NCI-H82 treated with DMSO at 0.1 percent for 48 hours (cell line): ENCODE results near the gene UBXN6.

Experiments used
- DNase-seq: peaks from one replicate; lab custom pipeline; 2025; ENCODE audit not compliant: unreplicated experiment; lab: John Stamatoyannopoulos, UW

The UBXN6 gene

GRCh38 chr19:4456843-4457653 is 546 bp downstream of the UBXN6 start:
- peak; percentile 17 for DNase-seq

DNA sequence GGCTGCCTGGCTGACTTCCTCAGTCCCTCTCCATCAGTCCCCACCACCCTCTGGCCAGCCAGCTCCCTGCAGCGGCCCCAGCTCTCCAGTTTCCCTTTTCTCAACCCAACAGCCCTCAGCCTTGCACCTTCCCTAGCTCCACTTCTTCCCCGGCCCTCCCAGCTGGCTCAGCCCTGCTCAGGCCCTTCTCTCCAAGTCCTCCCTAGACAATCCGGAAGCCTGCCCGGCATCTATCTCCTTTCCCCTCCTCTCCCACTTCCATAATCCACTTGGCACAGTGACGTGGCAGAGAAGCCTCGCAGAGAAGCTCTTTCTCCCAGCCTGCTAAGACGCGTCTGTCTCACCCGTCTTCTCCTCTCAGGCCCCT is 1.1 kb downstream of the UBXN6 start:
- peak; percentile 87 for DNase-seq

GRCh38 chr19:4455719-4456475 is 1.7 kb downstream of the UBXN6 start:
- no peak for DNase-seq

DNA sequence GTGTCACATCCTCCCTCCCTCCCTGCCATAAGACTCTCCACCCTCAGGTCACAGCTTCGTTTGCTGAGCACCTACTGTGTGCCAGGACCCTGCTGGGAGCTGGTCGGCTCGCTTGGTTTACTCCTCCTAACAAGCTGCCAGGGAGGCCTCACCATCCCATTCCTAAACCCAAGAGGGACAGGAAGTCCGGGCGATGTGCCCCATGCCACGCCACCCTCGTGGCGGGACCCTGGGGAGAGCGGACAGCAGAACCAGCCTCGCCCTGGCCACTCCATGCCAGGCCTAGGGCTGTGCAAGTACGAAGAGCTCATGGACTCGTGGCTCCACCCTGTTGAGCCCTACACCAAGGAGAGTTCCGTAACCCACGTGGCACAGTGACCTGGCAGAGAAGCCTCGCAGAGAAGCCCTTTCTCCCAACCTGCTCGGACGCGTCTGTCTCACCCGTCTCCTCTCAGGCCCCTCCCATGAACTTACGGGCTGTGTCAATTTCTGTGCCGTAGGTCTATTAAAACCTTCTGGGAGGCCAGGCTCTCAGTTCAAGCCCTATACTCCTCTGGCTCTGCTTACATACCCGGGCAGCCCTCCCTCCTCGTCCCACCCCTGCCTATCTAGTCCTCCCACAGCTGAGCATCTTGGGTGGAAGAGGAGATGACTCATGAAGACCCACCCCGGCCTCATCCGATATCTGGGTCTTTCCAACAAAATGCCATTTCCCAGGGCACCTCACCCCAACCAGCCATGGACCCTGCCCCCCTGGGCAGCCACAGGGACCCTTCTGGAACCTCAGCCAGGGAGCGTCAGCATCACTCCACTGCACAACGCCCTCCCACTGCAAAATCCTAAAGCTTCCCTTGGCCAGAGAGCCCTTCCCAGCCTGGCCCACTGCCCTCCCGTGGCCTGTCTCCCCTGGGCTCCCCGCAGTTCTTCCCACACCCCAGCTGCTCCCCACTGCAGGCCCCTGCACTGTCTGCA is 2.6 kb downstream of the UBXN6 start:
- no peak for DNase-seq

- DNase-seq = no peak
Measured at GRCh38 chr19:4453232-4454179, 4.1 kb downstream of the UBXN6 start.

- no peak for DNase-seq
Measured at GRCh38 chr19:4452230-4452990, 5.2 kb downstream of the UBXN6 start.

- no peak for DNase-seq
Measured at GRCh38 chr19:4449639-4450028, 8.0 kb downstream of the UBXN6 start.

GRCh38 chr19:4449022-4449638 is 8.5 kb downstream of the UBXN6 start:
- DNase-seq = no peak

DNA sequence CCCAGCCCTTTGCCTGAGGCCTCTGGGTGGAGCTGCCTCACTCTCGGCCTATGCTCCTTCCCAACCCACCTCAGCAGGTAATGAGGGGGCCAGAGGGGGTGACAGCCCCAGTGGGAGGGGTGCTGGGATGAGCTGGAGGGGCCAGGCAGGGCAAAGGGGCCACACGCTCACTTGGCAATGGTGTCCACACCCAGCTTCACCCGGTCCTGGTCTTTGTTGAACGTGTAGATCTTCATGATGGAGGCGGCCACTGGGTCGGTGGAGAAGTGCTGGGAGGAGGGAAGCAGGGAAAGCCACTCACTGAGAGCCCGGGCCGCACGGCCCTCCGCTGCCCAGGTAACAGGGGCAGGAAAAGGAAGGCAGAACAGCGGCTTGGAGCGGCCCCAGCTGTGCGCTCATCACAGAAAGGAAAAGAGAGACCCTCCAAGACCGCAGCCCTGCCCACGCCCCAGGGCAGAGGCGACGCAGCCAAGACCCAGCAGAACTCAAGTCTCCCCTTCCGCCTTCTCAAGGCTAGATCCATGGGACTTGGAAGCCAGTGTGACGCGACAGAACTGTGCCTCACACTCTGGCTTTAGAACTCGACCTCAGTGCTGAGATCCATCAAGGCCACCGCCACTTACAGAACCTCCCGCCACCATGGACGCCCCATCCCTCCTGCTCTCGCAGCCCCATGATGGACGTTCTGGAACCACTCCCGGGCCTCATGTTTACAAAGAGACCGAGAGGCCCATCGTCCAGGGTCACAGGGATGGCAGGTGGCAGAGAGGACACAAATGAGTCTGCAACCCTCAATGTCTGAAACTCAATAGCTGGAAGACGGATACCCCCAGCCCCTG is 9.2 kb downstream of the UBXN6 start:
- no peak for DNase-seq

GRCh38 chr19:4447327-4448146 is 10.1 kb downstream of the UBXN6 start:
- no peak for DNase-seq

- DNase-seq = no peak
Measured at GRCh38 chr19:4446704-4447200, 10.8 kb downstream of the UBXN6 start.

DNA sequence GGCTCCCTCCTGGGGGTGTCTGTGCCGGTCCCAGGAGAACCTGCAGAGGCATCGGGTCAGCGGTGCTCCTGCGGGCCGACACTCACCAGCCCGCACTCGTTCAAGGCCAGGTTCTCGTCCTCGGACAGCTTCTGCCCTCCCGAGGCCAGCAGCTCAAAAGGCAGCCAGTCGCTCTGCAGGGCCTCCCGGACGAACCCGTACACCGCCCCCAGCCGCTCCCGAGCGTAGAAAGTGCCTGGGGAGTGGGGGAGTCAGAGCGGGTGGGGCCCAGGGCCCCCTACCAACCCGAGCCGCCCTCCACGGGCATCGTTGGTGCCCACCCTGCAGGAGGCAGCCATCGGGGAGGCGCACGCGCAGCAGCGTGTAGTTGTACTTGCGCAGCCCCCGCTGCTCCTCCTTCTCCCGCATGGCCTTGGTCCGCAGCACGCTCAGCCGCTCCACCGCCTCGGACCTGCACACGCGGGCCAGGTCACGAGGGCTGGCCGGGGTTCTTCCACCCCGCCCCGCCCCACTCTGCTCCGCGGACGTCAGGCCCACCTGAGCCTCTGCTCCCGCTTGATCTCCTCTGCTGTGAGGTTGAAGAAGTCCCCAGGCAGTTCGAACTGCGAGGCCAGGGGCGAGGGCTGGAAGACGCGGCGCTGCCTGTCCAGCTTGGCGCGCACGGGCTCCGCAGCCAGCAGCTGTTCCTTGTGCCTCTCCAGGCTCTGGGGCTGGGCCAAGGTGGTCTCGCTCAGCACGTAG is 11.5 kb downstream of the UBXN6 start:
- DNase-seq = no peak

DNA sequence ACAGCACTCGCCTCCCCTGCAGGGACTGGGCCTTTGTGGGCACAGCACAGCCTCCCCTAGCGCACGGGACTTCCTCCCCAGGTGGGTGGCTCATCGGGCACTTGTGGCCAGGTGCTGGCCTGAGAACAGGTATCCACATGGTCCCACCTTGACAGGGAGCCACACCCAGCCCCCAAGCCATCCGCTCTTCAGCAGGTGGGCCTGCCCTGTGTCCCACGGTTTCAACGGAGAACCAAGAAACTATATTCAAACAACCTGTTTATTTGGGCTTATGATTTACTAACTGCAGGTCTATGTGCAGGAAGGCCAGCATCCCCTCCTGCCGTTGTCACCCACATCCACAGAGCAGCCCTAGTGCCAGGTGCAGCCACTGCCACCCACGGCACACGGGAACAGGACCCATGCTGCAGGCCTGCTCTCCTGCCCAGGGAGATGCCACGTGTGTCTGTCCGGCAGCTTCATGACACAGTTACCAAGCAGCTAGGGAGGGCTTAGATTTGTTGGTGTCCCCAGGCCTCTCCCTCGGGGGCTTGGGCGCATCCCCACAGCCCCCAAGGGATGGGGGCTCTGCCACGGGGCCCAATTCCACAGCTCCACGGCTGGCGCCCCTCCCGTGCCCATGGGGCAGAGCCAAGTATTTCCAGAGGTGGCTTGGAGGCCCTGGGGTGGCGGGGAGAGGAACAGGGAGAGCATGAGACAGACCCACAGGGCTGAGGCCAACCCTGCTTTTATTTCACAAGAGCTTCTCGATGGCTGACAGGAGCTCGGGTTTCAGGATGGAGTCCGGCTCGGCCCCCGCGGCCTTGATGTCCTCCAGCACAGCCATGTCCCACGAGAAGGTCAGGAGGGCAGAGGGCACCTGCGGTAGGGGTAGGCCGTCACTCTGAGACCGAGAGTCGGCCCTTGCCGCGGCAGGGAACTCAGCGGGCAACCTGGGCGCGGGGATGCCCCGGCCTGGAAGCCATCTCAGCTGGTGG is 12.5 kb downstream of the UBXN6 start:
- DNase-seq = no peak

DNA sequence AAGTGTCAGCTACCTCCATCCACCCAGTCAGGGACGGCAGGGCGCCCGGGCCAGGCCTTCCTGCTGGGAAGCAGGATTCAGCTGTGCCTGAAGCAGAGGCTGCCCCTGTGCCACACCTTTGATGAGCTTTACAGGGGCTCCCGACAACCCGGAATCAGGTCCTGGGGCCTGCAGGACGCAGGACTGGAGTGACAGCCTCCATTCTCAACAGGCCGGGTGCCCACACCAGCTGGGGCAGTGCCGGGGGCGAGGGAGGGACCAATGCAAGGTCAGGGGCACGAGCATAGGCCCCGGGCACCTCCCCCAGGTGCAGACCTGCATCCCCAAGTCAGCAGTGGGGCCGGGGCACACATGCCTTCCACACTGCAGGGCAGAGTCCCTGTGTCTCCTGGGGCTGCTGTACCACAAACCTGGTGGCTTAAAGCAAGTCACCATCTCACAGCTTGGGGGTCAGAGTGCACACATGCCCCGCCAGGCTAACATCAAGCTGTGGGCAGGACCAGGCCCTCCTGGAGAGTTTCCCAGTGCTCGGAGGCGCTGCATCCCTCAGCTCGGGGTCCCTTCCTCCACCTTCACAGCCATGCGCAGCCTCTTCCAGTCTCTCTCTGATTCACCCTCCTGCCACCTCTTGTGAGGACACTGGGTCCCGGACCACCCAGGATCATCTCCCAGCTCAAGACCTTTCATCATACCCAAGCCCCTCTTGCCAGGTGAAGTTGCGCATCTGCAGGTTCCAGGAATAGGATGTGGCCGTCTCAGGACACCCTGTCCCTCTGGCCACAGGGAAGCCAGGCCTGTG is 13.4 kb downstream of the UBXN6 start:
- DNase-seq = no peak
